PC-3 (cell line): ENCODE results near the gene GRHPR. TPM values are rescaled to one million over a fixed set of nuclear protein-coding genes. Genes with fewer than 3 reads are reported as not detected.

ENCODE experiments used
- ATAC-seq: fragments of 200-7000 bp; cut with Tn5 transposase; 2 replicates; pipeline ENCODE4 v1.9.1; 2020; ENCODE audit warnings: mild to moderate bottlenecking, moderate library complexity
- BruUV-seq: library from RNA; stranded (reverse); fragments of 400-500 nt; replicated peaks from 2 replicates; lab custom pipeline; 2021; lab: Mats Ljungman, UMichigan
- CTCF ChIA-PET: fragments of 300-600 bp; sonication (Branson Sonifier 250); formaldehyde crosslinking; loops from one replicate; lab custom pipeline; 2022; ENCODE audit warnings: antibody characterized with exemption; lab: Charles Lee
- POLR2A ChIA-PET: fragments of 300-600 bp; sonication (Branson Sonifier 250); formaldehyde crosslinking; loops from one replicate; lab custom pipeline; 2022; ENCODE audit warnings: antibody characterized with exemption; ENCODE audit not compliant: unreplicated experiment; lab: Charles Lee
- DNase-seq: peaks from one replicate; pipeline ENCODE4 v3.0.0-alpha.2; 2015
- H2AFZ ChIP-seq: fragments of 300-600 bp; sonication (generic); 2 replicates; pipeline ENCODE4 v1.6.0; 2016; ENCODE audit warnings: antibody characterized with exemption, low read length
- H3F3A ChIP-seq: fragments of 300-600 bp; sonication (generic); one replicate; pipeline ENCODE4 v1.6.0; 2017; ENCODE audit warnings: antibody characterized with exemption, low read length, control low read depth, mild to moderate bottlenecking; ENCODE audit not compliant: unreplicated experiment
- H3K27ac ChIP-seq: fragments of 300-600 bp; sonication (generic); 2 replicates; pipeline ENCODE4 v1.5.1; 2016; ENCODE audit warnings: mild to moderate bottlenecking, low read length
- H3K27me3 ChIP-seq: fragments of 300-600 bp; sonication (generic); 2 replicates; pipeline ENCODE4 v1.6.1; 2016; ENCODE audit warnings: low read length, mixed read lengths
- H3K36me3 ChIP-seq: fragments of 300-600 bp; sonication (generic); 2 replicates; pipeline ENCODE4 v1.6.1; 2016; ENCODE audit warnings: low read depth, mixed run types, low read length, mixed read lengths
- H3K4me1 ChIP-seq: fragments of 300-600 bp; sonication (generic); 2 replicates; pipeline ENCODE4 v1.5.1; 2016; ENCODE audit warnings: low read length; ENCODE audit not compliant: insufficient read depth
- H3K4me2 ChIP-seq: fragments of 300-600 bp; sonication (generic); 2 replicates; pipeline ENCODE4 v1.6.0; 2016; ENCODE audit warnings: low read length
- H3K4me3 ChIP-seq: fragments of 300-600 bp; sonication (generic); 2 replicates; pipeline ENCODE4 v1.5.1; 2016; ENCODE audit warnings: mild to moderate bottlenecking, low read length, mixed read lengths
- H3K79me2 ChIP-seq: fragments of 300-600 bp; sonication (generic); 2 replicates; pipeline ENCODE4 v1.6.1; 2017; ENCODE audit warnings: low read length, mixed read lengths
- H3K9ac ChIP-seq: fragments of 300-600 bp; sonication (generic); 2 replicates; pipeline ENCODE4 v1.6.0; 2016; ENCODE audit warnings: mild to moderate bottlenecking, low read length
- H3K9me2 ChIP-seq: fragments of 300-600 bp; sonication (generic); replicated peaks from 2 replicates; pipeline ENCODE4 v1.6.1; 2016; ENCODE audit warnings: mixed run types, low read length, mixed read lengths
- H3K9me3 ChIP-seq: fragments of 300-600 bp; sonication (generic); 2 replicates; pipeline ENCODE4 v1.6.1; 2016; ENCODE audit warnings: low read length, mixed read lengths
- H4K20me1 ChIP-seq: fragments of 300-600 bp; sonication (generic); 2 replicates; pipeline ENCODE4 v1.6.1; 2016; ENCODE audit warnings: low read length, mixed read lengths
- EZH2 ChIP-seq: fragments of 300-600 bp; sonication (generic); IDR thresholded peaks from one replicate; pipeline ENCODE4 v1.6.1; 2017; ENCODE audit warnings: antibody characterized with exemption, mild to moderate bottlenecking, low read length; ENCODE audit not compliant: unreplicated experiment
- EZH2phosphoT487 ChIP-seq: fragments of 300-600 bp; sonication (generic); IDR thresholded peaks from 2 replicates; pipeline ENCODE4 v1.6.1; 2018; ENCODE audit warnings: mild to moderate bottlenecking, antibody characterized with exemption, low read length, borderline replicate concordance
- intact Hi-C: fragments of 100-400 bp; cut with micrococcal nuclease; formaldehyde crosslinking; loops from 2 replicates; pipeline ENCODE4 v1.9.0; 2023
- total RNA-seq: library from RNA; depleted of rRNA; stranded (reverse); fragments of >200 nt; gene quantifications from 2 replicates; pipeline ENCODE4 v1.2.3, GENCODE V29; 2014
- TF ChIP-seq, protein P1 (sequence below): fragments of 300-600 bp; sonication (generic); conservative IDR thresholded peaks from 2 replicates; pipeline ENCODE4 v1.5.1; 2017; ENCODE audit warnings: antibody characterized with exemption, low read depth, mild to moderate bottlenecking, low read length

GRHPR gene
- total RNA-seq, 1 experiment from 2014 or later: 84.1 TPM

DNA sequence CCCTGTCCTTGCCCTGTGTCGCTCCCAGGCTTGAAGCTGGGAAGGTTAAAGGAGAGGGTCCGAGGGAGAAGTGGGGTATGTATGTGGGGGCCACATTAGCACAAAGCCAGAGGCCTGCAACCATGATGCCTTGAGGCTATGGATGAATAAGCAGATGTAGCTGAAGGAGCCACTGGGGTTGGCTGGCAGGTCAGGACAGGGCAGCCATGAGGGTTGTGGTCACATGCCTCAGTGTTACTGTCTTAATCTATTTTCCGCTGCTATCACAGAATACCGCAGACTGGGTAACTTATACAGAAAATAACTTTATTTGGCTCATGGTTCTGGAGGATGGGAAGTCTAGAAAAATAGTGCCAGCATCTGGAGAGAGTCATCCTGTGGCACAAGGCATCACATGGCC is 9.2 kb upstream of the GRHPR start:
- Histone ChIP-seq H2AFZ (no peak overlapping the region), H3K4me3 (no peak overlapping the region), H3K9ac (no peak overlapping the region), H3K36me3 (no peaks in the 10 kb centered on the region), H3F3A (no peaks in the 10 kb centered on the region), H3K9me2 (no peaks in the 10 kb centered on the region), H3K4me1 (0 out of 2 replicates have a peak, but pooled peaks cover 5% of the 10 kb centered on the region), H3K79me2 (no peaks in the 10 kb centered on the region), H3K27me3 (no peaks in the 10 kb centered on the region), H3K9me3 (no peaks in the 10 kb centered on the region), H4K20me1 (no peaks in the 10 kb centered on the region), H3K27ac (no peak overlapping the region), H3K4me2 (no peak overlapping the region)
- no TSS peak for BruUV-seq
- intact Hi-C loops: no loop called here
- CTCF ChIA-PET: interaction anchor here (0.6 kb wide), 1 partner anchor 151 kb away, joined by 3 read pairs; no protein-coding TSS in a partner anchor
- TF ChIP-seq, protein P1, sequence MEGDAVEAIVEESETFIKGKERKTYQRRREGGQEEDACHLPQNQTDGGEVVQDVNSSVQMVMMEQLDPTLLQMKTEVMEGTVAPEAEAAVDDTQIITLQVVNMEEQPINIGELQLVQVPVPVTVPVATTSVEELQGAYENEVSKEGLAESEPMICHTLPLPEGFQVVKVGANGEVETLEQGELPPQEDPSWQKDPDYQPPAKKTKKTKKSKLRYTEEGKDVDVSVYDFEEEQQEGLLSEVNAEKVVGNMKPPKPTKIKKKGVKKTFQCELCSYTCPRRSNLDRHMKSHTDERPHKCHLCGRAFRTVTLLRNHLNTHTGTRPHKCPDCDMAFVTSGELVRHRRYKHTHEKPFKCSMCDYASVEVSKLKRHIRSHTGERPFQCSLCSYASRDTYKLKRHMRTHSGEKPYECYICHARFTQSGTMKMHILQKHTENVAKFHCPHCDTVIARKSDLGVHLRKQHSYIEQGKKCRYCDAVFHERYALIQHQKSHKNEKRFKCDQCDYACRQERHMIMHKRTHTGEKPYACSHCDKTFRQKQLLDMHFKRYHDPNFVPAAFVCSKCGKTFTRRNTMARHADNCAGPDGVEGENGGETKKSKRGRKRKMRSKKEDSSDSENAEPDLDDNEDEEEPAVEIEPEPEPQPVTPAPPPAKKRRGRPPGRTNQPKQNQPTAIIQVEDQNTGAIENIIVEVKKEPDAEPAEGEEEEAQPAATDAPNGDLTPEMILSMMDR: no peak
- no peak for TF ChIP-seq EZH2phosphoT487
- no peak for TF ChIP-seq EZH2
- DNase-seq (no peak), ATAC-seq (no peak)
- POLR2A ChIA-PET: no interaction called here

DNA sequence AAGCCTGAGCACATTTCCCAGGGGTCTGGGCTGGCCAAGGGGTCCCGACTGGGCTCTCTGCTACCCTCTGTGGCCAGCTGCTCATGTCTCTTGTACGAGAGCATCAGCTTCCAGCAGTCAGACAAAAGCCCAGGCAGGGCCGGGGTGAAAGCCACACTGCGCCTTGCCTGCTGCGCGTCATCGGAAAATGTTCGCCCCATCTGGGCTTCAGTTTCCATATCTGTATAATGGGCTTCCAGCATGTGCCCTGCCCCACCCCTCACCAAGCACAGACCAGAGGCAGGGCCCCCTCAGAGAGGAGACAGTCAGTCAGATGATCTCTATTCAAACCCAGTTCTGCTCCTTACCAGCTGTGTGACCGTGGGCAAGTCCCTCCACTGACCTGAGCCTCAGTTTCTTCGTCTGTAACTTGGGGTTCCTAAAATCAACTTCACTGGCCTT is 8.0 kb upstream of the GRHPR start:
- DNase-seq (no peak), ATAC-seq (no peak)
- Histone ChIP-seq H3K79me2 (no peaks in the 10 kb centered on the region), H3K4me3 (no peak overlapping the region), H3K27me3 (no peaks in the 10 kb centered on the region), H3K27ac (no peak overlapping the region), H4K20me1 (no peaks in the 10 kb centered on the region), H3K9me2 (no peaks in the 10 kb centered on the region), H3K36me3 (no peaks in the 10 kb centered on the region), H2AFZ (peak overlapping the region; percentile 93), H3K9ac (no peak overlapping the region), H3K9me3 (no peaks in the 10 kb centered on the region), H3K4me2 (peak overlapping the region; percentile 66; the same call in 1 of the 2 replicates), H3F3A (no peaks in the 10 kb centered on the region), H3K4me1 (0 out of 2 replicates have a peak, but pooled peaks cover 6% of the 10 kb centered on the region)
- no TSS peak for BruUV-seq
- CTCF ChIA-PET: no interaction called here
- POLR2A ChIA-PET: no interaction called here
- TF ChIP-seq, protein P1: no peak
- no peak for TF ChIP-seq EZH2
- intact Hi-C loops: no loop called here

DNA sequence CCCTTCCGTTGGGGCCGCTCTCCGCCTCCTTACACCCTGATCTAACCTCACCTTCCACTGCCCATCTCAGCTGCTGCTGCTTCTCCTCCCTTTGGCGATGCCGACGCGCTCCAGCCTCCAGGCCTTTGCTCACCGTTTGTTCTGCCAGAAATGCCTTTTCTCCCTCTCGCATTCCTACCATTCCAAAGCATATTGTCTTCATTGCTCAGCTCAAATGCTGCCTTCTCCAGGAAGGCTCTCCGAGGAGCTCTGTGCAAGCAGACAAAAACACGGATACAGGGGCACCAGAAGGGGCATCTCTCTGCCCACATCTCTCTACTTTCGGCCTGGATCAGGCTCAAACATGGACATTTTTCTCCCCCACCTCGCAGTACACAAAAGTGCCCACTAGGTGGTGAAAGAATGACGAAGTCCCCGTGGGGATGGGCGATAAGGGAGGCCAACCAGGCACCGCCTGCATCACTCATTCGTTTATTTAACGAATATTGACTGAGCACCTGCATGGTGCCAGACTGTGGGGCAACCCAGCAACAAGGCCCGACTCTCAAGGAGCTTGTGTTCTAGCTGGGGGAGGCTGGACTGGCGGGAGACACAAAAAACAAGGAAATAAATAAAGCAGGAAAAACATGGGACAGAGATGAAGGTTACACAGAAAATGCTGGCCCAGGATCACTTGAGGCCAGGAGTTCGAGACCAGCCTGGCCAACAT is 7.3 kb upstream of the GRHPR start:
- peak overlapping the region; percentile 66 for H3K4me2 ChIP-seq
- no peak overlapping the region for H3K27ac ChIP-seq
- ChIA-PET POLR2A (no interaction called here), CTCF (no interaction called here)
- H3K9me3 ChIP-seq: no peaks in the 10 kb centered on the region
- no TSS peak for BruUV-seq
- DNase-seq: peak; percentile 84
- no peaks in the 10 kb centered on the region for H3K27me3 ChIP-seq
- peak overlapping the region; percentile 93 for H2AFZ ChIP-seq
- no peaks in the 10 kb centered on the region for H3K36me3 ChIP-seq
- intact Hi-C loops: no loop called here
- H3K4me1 ChIP-seq: 0 out of 2 replicates have a peak, but pooled peaks cover 6% of the 10 kb centered on the region
- no peak overlapping the region for H3K4me3 ChIP-seq
- no peaks in the 10 kb centered on the region for H4K20me1 ChIP-seq
- peak; percentile 81 for ATAC-seq
- no peak for TF ChIP-seq EZH2phosphoT487
- TF ChIP-seq, protein P1: peak; percentile 74
- TF ChIP-seq EZH2: no peak
- no peaks in the 10 kb centered on the region for H3K9me2 ChIP-seq
- H3K9ac ChIP-seq: no peak overlapping the region
- no peaks in the 10 kb centered on the region for H3F3A ChIP-seq
- no peaks in the 10 kb centered on the region for H3K79me2 ChIP-seq
